NCI-H146 treated with DMSO at 0.1 percent for 48 hours (cell line): ENCODE data around the gene RFESD.
"Not testable (repeated sequence)": the region's sequence is repeated elsewhere in the genome, so short reads cannot be mapped to it uniquely, and the experiment has no call there.

Source experiments
- DNase-seq: peaks from one replicate; lab custom pipeline; 2025; ENCODE audit not compliant: unreplicated experiment; lab: John Stamatoyannopoulos, UW

The RFESD gene

GRCh38 chr5:95706196-95706595 lies 59.6 kb downstream of the RFESD start:
- not testable (repeated sequence) for DNase-seq

GRCh38 chr5:95707055-95707454 lies 60.5 kb downstream of the RFESD start:
- no peak for DNase-seq
